Small intestine (tissue), 16 donors: ENCODE measurements around the gene YJEFN3. TPM values are rescaled to one million over a fixed set of nuclear protein-coding genes. Genes with fewer than 3 reads are reported as not detected.

Experiments used
- DNase-seq, 2 donors: peaks; one replicate each; pipeline versions ENCODE4 v3.0.0 to v3.0.0-alpha.2; 2013
- FAIRE-seq: peaks from 2 replicates; lab custom pipeline; 2012; peaks lifted over from hg19 to GRCh38; lab: Jason Lieb, UNC
- H3K27ac ChIP-seq, 3 donors: one replicate each; pipeline ENCODE4 v1.5.1; 2013; ENCODE audit warnings: low read length in 2 of 3, mild to moderate bottlenecking in 2 of 3, control low read depth in 1 of 3, inconsistent platforms in 1 of 3, low read depth in 1 of 3, moderate library complexity in 1 of 3
- H3K27me3 ChIP-seq, 3 donors: one replicate each; pipeline ENCODE4 v1.6.1; 2013; ENCODE audit warnings: low read length in 3 of 3, inconsistent platforms in 1 of 3; ENCODE audit not compliant: control insufficient read depth in 3 of 3, insufficient read depth in 3 of 3
- H3K36me3 ChIP-seq, 3 donors: one replicate each; pipeline ENCODE4 v1.6.1; 2013; ENCODE audit warnings: low read length in 3 of 3, inconsistent platforms in 1 of 3, low read depth in 1 of 3, mild to moderate bottlenecking in 1 of 3, moderate library complexity in 1 of 3; ENCODE audit not compliant: control insufficient read depth in 3 of 3, insufficient read depth in 2 of 3
- H3K4me1 ChIP-seq, 3 donors: one replicate each; pipeline ENCODE4 v1.6.1; 2013; ENCODE audit warnings: low read length in 2 of 3, inconsistent platforms in 1 of 3, low read depth in 1 of 3, mild to moderate bottlenecking in 1 of 3, moderate library complexity in 1 of 3; ENCODE audit not compliant: control insufficient read depth in 3 of 3, insufficient read depth in 2 of 3
- H3K4me3 ChIP-seq, 3 donors: one replicate each; pipeline ENCODE4 v1.5.1; 2013; ENCODE audit warnings: low read length in 3 of 3, control low read depth in 1 of 3, inconsistent platforms in 1 of 3, low read depth in 1 of 3, mild to moderate bottlenecking in 1 of 3, moderate library complexity in 1 of 3
- H3K9me3 ChIP-seq, 2 donors: one replicate each; pipeline ENCODE4 v1.6.1; 2013; ENCODE audit warnings: low read depth in 1 of 2, low read length in 1 of 2; ENCODE audit not compliant: control insufficient read depth in 2 of 2, insufficient read depth in 1 of 2
- WGBS, 3 donors: extraction: QIAGEN DNeasy Blood & Tissue Kit; methylation state at CpG; one replicate each; pipeline ENCODE4 v1.1.7; 2013; 5-methylcytosine and 5-hydroxymethylcytosine counted together
- long read RNA-seq, 10 donors: transcript quantifications; one replicate each; lab custom pipeline, GENCODE V29; 2026
- polyA plus RNA-seq, 4 donors: library from polyadenylated mRNA; stranded (reverse) in 3 of 4; unstranded in 1 of 4; fragments of 200-250 nt in 3 of 4; fragments of 120-200 nt in 1 of 4; gene quantifications; one replicate each; pipeline versions ENCODE4 v1.2.1 to v1.2.3, GENCODE V29; 2013
- donor health status: healthy with polysubstance abuse.
- donor health status: control.
- donor health status: control.
- donor health status: Bipolar disorder and iron deficiency.
- donor health status: healthy.

The YJEFN3 gene, protein sequence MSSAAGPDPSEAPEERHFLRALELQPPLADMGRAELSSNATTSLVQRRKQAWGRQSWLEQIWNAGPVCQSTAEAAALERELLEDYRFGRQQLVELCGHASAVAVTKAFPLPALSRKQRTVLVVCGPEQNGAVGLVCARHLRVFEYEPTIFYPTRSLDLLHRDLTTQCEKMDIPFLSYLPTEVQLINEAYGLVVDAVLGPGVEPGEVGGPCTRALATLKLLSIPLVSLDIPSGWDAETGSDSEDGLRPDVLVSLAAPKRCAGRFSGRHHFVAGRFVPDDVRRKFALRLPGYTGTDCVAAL
- polyA plus RNA-seq: 10 to 100 TPM in 3 of 4 donors, 1 to 10 TPM in 1; 6.7 to 44.1 (median 17.5) TPM
- long read RNA-seq, donor 1: 0 reads
- long read RNA-seq, donor 2: 0 reads
- long read RNA-seq, donor 3: 0 reads
- long read RNA-seq, donor 4: 0 reads
- long read RNA-seq, donor 5: 0 reads
- long read RNA-seq, donor 6: 0 reads
- long read RNA-seq, donor 7: 0 reads
- long read RNA-seq, donor 8: 0 reads
- long read RNA-seq, donor 9: 0 reads
- long read RNA-seq, donor 10, partial matches to known transcripts: 0 of 2 reads
- long read RNA-seq, donor 10, other reads (novel, unspliced or antisense): 0 of 2 reads

DNA sequence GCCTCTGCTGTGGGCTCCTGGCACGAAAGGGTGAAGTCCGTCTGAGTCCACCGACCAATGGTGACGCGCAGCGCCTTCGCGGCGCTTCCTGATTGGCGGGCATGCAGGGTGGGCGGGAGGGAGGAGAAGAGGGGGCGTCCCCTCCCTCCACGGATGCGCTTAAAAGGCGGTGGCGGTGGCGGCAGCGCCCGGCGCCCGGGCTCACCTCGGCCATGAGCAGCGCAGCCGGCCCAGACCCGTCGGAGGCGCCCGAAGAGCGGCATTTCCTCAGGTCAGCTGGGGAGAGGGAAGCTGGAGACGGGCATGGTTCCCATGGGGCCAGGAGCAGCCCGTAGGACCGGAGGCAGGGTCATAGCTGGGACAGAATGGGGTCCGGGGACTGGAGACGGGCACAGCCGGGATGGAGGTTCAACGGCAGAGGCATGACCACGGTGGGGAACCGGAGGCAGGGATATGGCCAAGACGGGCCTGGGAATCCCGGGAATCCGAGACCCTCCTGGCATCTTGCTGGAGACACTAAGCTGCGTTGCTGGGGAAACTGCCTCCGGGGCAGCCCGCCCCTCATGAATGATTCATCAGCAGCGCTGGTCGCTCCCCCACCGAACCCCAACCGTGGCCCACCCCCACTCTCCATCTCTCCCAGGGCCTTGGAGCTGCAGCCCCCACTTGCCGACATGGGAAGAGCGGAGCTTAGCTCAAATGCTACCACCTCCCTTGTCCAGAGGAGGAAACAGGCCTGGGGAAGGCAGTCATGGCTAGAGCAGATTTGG is at the start of gene YJEFN3:
TSS of gene YJEFN3 (plus strand) at position 191 of the 770 bp plus-strand sequence. CDS start at position 213, 22 bp downstream.
- WGBS, 3 donors: 67 to 87% (median 80%) methylated on average over 38 to 50 of the region's 50 CpGs
- peaks cover 0 to 59% (median 0%) of the 10 kb centered on the region in 3 donors for H3K36me3 ChIP-seq
- no peaks in the 10 kb centered on the region for H3K27me3 ChIP-seq
- no peak within 1 kb of the TSS for H3K27ac ChIP-seq
- H3K9me3 ChIP-seq: no peaks in the 10 kb centered on the region
- FAIRE-seq: no peak
- no peak within 1 kb of the TSS for H3K4me3 ChIP-seq
- peaks cover 0 to 3% (median 0%) of the 10 kb centered on the region in 3 donors for H3K4me1 ChIP-seq
- peak in 1 of 2 donors; percentile 48 for DNase-seq

- no peaks in the 10 kb centered on the region for H3K9me3 ChIP-seq
- no peak for DNase-seq
- H3K4me3 ChIP-seq: no peak overlapping the region
- no peak for FAIRE-seq
- peaks cover 0 to 12% (median 0%) of the 10 kb centered on the region in 3 donors for H3K4me1 ChIP-seq
- no peaks in the 10 kb centered on the region for H3K27me3 ChIP-seq
- WGBS, 3 donors: 69 to 83% (median 73%) methylated on average over 5 of the region's 5 CpGs
- H3K36me3 ChIP-seq: peaks cover 0 to 73% (median 0%) of the 10 kb centered on the region in 3 donors
- H3K27ac ChIP-seq: no peak overlapping the region
These were observed 48.0 kb upstream of the YJEFN3 start for GRCh38 chr19:19480688-19481087.

GRCh38 chr19:19482809-19483596 is 45.7 kb upstream of the YJEFN3 start:
- H3K4me1 ChIP-seq: peaks cover under 1 to 29% (median 2%) of the 10 kb centered on the region in 3 donors
- no peak overlapping the region for H3K4me3 ChIP-seq
- peak in 1 of 2 donors; percentile 21 for DNase-seq
- WGBS, 3 donors: 76 to 90% (median 88%) methylated on average over 19 of the region's 19 CpGs
- no peaks in the 10 kb centered on the region for H3K27me3 ChIP-seq
- peaks cover 0 to 75% (median 0%) of the 10 kb centered on the region in 3 donors for H3K36me3 ChIP-seq
- H3K9me3 ChIP-seq: no peaks in the 10 kb centered on the region
- FAIRE-seq: no peak
- peak overlapping the region in 1 of 3 donors; percentile 53 for H3K27ac ChIP-seq

DNA sequence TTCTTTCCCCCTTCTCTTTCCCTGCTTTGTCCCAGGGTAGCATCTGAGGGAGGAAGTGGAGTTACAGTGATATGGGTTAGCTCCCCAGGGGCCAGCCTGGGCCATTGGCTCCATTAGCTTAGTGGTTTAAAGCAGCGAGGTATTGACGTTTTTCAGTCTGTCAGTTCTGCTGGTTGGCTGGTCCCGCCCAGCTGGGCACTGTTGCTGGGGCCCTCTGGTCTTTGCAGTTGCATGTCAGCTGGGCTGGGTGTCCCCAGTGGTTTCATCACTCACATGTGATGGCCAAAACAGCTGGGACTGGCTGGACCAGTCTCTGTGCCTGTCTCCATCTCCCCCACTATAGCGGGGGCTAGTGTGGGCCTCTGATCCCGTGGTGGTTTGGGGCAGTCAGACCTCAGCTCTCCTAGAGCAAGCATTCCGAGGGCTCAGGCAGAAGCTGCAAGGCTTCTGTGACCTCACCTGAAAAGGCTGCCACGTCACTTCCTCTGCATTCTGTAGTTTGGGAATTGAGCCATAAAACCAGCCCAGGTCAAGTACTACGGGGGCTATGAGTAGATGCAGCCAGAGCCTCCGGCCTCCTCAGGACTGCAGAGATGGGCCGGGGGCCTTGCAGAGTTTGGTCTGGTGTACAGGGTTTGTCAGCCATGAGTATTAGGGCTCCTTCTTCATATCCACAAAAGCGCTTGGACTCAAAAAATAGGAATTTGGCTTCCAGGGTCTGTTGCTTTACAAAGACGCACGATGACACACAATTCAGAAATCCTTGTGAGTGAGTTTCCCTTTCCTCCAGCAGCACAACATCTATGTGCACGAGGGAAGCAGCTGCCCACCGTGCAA is 43.3 kb upstream of the YJEFN3 start:
- DNase-seq (no peak), FAIRE-seq (no peak)
- no peak overlapping the region for H3K4me3 ChIP-seq
- no peak overlapping the region for H3K27ac ChIP-seq
- no peaks in the 10 kb centered on the region for H3K27me3 ChIP-seq
- no peaks in the 10 kb centered on the region for H3K9me3 ChIP-seq
- H3K36me3 ChIP-seq: peaks cover 0 to 68% (median 0%) of the 10 kb centered on the region in 3 donors
- WGBS, 3 donors: 73 to 90% (median 89%) methylated on average over 15 of the region's 15 CpGs
- H3K4me1 ChIP-seq: peaks cover 8 to 52% (median 9%) of the 10 kb centered on the region in 3 donors

- FAIRE-seq: no peak
- Histone ChIP-seq H3K4me1 (peaks cover 8 to 52% (median 9%) of the 10 kb centered on the region in 3 donors), H3K9me3 (no peaks in the 10 kb centered on the region), H3K27me3 (no peaks in the 10 kb centered on the region), H3K4me3 (no peak overlapping the region), H3K36me3 (peaks cover 0 to 68% (median 0%) of the 10 kb centered on the region in 3 donors), H3K27ac (no peak overlapping the region)
- 94 to 99% (median 97%) methylated on average over 5 of the region's 5 CpGs for WGBS, 3 donors
- DNase-seq: no peak
These were observed 42.8 kb upstream of the YJEFN3 start for GRCh38 chr19:19485998-19486290.

- FAIRE-seq: no peak
- peaks cover 8 to 52% (median 9%) of the 10 kb centered on the region in 3 donors for H3K4me1 ChIP-seq
- H3K36me3 ChIP-seq: peaks cover 0 to 67% (median 0%) of the 10 kb centered on the region in 3 donors
- H3K27me3 ChIP-seq: no peaks in the 10 kb centered on the region
- no peaks in the 10 kb centered on the region for H3K9me3 ChIP-seq
- H3K4me3 ChIP-seq: no peak overlapping the region
- H3K27ac ChIP-seq: no peak overlapping the region
- 82 to 85% (median 84%) methylated on average over 15 of the region's 15 CpGs for WGBS, 3 donors
- DNase-seq: peak in 1 of 2 donors; percentile 15
These were observed 42.2 kb upstream of the YJEFN3 start for GRCh38 chr19:19486343-19487076.
